OCI-LY7 (cell line): ENCODE data around the gene ESPNL. TPM values are rescaled to one million over a fixed set of nuclear protein-coding genes. Genes with fewer than 3 reads are reported as not detected.

Experiments used
- BruUV-seq: library from RNA; stranded (reverse); fragments of 400-500 nt; replicated peaks from 2 replicates; lab custom pipeline; 2021; lab: Mats Ljungman, UMichigan
- CTCF ChIA-PET: fragments of 300-600 bp; sonication (Branson Sonifier 250); formaldehyde crosslinking; loops from one replicate; lab custom pipeline; 2022; ENCODE audit warnings: antibody characterized with exemption; ENCODE audit not compliant: unreplicated experiment; lab: Charles Lee
- POLR2A ChIA-PET: fragments of 300-600 bp; sonication (Branson Sonifier 250); formaldehyde crosslinking; loops from one replicate; lab custom pipeline; 2022; ENCODE audit warnings: antibody characterized with exemption; lab: Charles Lee
- DNase-seq: peaks from one replicate; pipeline ENCODE4 v3.0.0-alpha.2; 2015; ENCODE audit warnings: low spot score
- H2AFZ ChIP-seq: fragments of 200-600 bp; sonication (generic), shearing (Covaris generic); 2 replicates; pipeline ENCODE4 v1.6.1; 2014; ENCODE audit warnings: mild to moderate bottlenecking, antibody characterized with exemption, low read length, moderate library complexity
- H3K27ac ChIP-seq: fragments of 200-600 bp; sonication (generic); 2 replicates; pipeline ENCODE4 v1.5.1; 2014; ENCODE audit warnings: mixed run types, low read depth, mild to moderate bottlenecking, moderate library complexity, low read length, inconsistent platforms; ENCODE audit not compliant: poor library complexity, severe bottlenecking
- H3K36me3 ChIP-seq: fragments of 200-600 bp; sonication (generic); 2 replicates; pipeline ENCODE4 v1.6.1; 2014; ENCODE audit warnings: mild to moderate bottlenecking, antibody characterized with exemption, low read length, moderate library complexity, mixed read lengths; ENCODE audit not compliant: insufficient read depth
- H3K4me1 ChIP-seq: fragments of 200-600 bp; sonication (generic); 2 replicates; pipeline ENCODE4 v1.5.1; 2014; ENCODE audit warnings: mild to moderate bottlenecking, low read length; ENCODE audit not compliant: insufficient read depth, poor library complexity, severe bottlenecking
- H3K4me2 ChIP-seq: fragments of 200-600 bp; sonication (generic); 2 replicates; pipeline ENCODE4 v1.6.1; 2014; ENCODE audit warnings: mild to moderate bottlenecking, low read length
- H3K4me3 ChIP-seq: fragments of 200-600 bp; sonication (generic); 2 replicates; pipeline ENCODE4 v1.5.1; 2014; ENCODE audit warnings: mild to moderate bottlenecking, low read depth, low read length; ENCODE audit not compliant: poor library complexity, severe bottlenecking
- H3K79me2 ChIP-seq: fragments of 200-600 bp; sonication (generic); 2 replicates; pipeline ENCODE4 v1.6.1; 2016; ENCODE audit warnings: low read depth, mild to moderate bottlenecking, low read length, moderate library complexity, mixed read lengths; ENCODE audit not compliant: insufficient read depth
- H3K9me2 ChIP-seq: fragments of 200-600 bp; sonication (generic); 2 replicates; pipeline ENCODE4 v1.6.1; 2016; ENCODE audit warnings: mild to moderate bottlenecking, low read length, mixed read lengths; ENCODE audit not compliant: insufficient read depth
- H3K9me3 ChIP-seq: fragments of 200-600 bp; sonication (generic); 2 replicates; pipeline ENCODE4 v1.6.1; 2014; ENCODE audit warnings: mild to moderate bottlenecking, mixed run types, low read length, mixed read lengths
- H4K20me1 ChIP-seq: fragments of 200-600 bp; sonication (generic); 2 replicates; pipeline ENCODE4 v1.6.1; 2014; ENCODE audit warnings: mild to moderate bottlenecking, antibody characterized with exemption, low read length, moderate library complexity, mixed read lengths; ENCODE audit not compliant: insufficient read depth
- EZH2phosphoT487 ChIP-seq: fragments of 200-600 bp; sonication (generic); IDR thresholded peaks from 2 replicates; pipeline ENCODE4 v1.6.1; 2018; ENCODE audit warnings: low read depth, borderline replicate concordance, mild to moderate bottlenecking, mixed run types, antibody characterized with exemption, low read length, moderate library complexity, mixed read lengths
- intact Hi-C: fragments of 100-400 bp; cut with micrococcal nuclease; formaldehyde crosslinking; loops from one replicate; pipeline ENCODE4 v1.10.0; 2022; ENCODE audit not compliant: unreplicated experiment
- total RNA-seq, 2 experiments: library from RNA; depleted of rRNA in 1 of 2; stranded (reverse); fragments of >200 nt in 1 of 2; shearing (Covaris generic) in 1 of 2; gene quantifications; 2 replicates each; pipeline ENCODE4 v1.2.3, GENCODE V29; 2014 to 2022
- TF ChIP-seq, protein P1 (sequence below): fragments of 200-600 bp; sonication (generic); conservative IDR thresholded peaks from 2 replicates; pipeline ENCODE4 v1.5.1; 2014; ENCODE audit warnings: mild to moderate bottlenecking, antibody characterized with exemption, low read length, moderate library complexity, mixed read lengths

The ESPNL gene
- total RNA-seq, 2 experiments from 2014 or later = 5.0 to 7.7 TPM

GRCh38 chr2:238155051-238155760 is 55.1 kb downstream of the ESPNL start:
- intact Hi-C loops = loop anchor here (10.0 kb wide), 1 partner anchor 230 kb away; no protein-coding TSS in a partner anchor
- H3K27ac ChIP-seq = no peak overlapping the region
- no peak overlapping the region for H3K4me3 ChIP-seq
- H4K20me1 ChIP-seq = no peaks in the 10 kb centered on the region
- ChIA-PET CTCF (no interaction called here), POLR2A (no interaction called here)
- H2AFZ ChIP-seq = no peak overlapping the region
- DNase-seq = no peak
- no peaks in the 10 kb centered on the region for H3K36me3 ChIP-seq
- BruUV-seq = no TSS peak
- TF ChIP-seq EZH2phosphoT487 = no peak
- TF ChIP-seq, protein P1, sequence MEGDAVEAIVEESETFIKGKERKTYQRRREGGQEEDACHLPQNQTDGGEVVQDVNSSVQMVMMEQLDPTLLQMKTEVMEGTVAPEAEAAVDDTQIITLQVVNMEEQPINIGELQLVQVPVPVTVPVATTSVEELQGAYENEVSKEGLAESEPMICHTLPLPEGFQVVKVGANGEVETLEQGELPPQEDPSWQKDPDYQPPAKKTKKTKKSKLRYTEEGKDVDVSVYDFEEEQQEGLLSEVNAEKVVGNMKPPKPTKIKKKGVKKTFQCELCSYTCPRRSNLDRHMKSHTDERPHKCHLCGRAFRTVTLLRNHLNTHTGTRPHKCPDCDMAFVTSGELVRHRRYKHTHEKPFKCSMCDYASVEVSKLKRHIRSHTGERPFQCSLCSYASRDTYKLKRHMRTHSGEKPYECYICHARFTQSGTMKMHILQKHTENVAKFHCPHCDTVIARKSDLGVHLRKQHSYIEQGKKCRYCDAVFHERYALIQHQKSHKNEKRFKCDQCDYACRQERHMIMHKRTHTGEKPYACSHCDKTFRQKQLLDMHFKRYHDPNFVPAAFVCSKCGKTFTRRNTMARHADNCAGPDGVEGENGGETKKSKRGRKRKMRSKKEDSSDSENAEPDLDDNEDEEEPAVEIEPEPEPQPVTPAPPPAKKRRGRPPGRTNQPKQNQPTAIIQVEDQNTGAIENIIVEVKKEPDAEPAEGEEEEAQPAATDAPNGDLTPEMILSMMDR = no peak
- no peaks in the 10 kb centered on the region for H3K9me2 ChIP-seq
- H3K4me2 ChIP-seq = no peak overlapping the region
- H3K4me1 ChIP-seq = peaks cover 11% of the 10 kb centered on the region
- H3K79me2 ChIP-seq = no peaks in the 10 kb centered on the region
- H3K9me3 ChIP-seq = no peaks in the 10 kb centered on the region

DNA sequence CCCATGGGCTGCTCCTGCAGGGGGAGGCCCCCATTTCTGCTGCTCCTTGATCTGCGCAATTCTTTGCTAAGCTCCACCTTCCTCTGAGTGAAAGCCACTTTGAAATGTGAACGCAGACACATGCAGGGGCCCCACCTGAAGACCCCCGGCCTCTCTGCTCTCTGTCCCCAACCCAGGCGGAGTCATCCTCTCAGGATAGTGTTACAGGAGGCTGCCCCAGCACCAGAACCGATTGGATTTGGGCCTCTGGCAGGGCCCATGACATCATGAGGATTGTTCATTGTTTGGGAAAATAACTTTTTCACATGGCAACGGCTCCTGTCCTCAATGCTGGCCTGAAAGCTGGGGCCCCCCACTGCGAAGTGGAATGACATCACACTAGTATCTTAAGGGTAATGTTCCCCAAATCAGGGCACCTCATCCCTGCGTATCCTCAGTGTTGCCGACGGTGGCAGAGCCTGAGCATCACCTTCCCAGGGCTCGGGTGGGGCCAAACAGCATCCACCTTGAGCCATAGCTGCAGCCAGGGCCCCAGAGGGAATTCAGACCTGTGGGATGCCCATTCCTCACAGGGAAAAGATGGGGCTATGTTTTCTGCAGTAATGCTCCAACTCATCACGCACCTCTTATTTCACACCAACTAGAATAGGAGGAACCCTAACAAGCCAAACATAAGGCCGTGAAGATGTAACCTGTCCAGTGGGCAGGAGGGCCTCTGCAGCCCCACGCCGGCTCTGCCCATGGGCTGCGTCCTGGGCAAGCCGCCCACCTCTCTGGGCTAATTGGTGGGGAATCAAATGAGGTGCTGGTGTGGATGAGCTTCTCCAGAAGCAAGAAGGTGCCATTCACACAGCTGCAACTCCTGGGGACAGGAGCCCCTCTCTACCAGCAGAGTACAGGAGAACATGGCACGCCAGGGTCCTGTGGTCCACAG is 55.9 kb downstream of the ESPNL start:
- Histone ChIP-seq H3K4me3 (no peak overlapping the region), H3K36me3 (no peaks in the 10 kb centered on the region), H3K27ac (no peak overlapping the region), H3K79me2 (no peaks in the 10 kb centered on the region), H3K9me3 (no peaks in the 10 kb centered on the region), H4K20me1 (no peaks in the 10 kb centered on the region), H3K4me1 (peaks cover 19% of the 10 kb centered on the region), H3K4me2 (no peak overlapping the region), H3K9me2 (no peaks in the 10 kb centered on the region), H2AFZ (no peak overlapping the region)
- POLR2A ChIA-PET = no interaction called here
- intact Hi-C loops = loop anchor here (10.0 kb wide), 1 partner anchor 231 kb away; no protein-coding TSS in a partner anchor
- TF ChIP-seq EZH2phosphoT487 = no peak
- TF ChIP-seq, protein P1 = no peak
- CTCF ChIA-PET = no interaction called here
- BruUV-seq = no TSS peak
- no peak for DNase-seq
